K562 (cell line): ENCODE results near the gene RING1. TPM values are rescaled to one million over a fixed set of nuclear protein-coding genes. Genes with fewer than 3 reads are reported as not detected.

Experiments
- ADNP ChIP-seq: fragments of 200-800 bp; sonication (Bioruptor generic); IDR thresholded peaks from 2 replicates; pipeline ENCODE4 v1.6.1; 2016; ENCODE audit warnings: missing genetic modification characterization, missing compliant biosample characterization
- BMI1 ChIP-seq: fragments of 150-350 bp; IDR thresholded peaks from 2 replicates; pipeline ENCODE4 v1.6.1; 2014; ENCODE audit warnings: low read length
- BRCA1 ChIP-seq, 2 experiments: fragments of 450-650 bp in 1 of 2; sonication (generic) in 1 of 2; formaldehyde crosslinking in 1 of 2; IDR thresholded peaks; 2 replicates each; pipeline versions ENCODE4 v1.5.0 to v1.6.1; 2017 to 2020; ENCODE audit warnings: mild to moderate bottlenecking in 1 of 2, missing genetic modification reagents in 1 of 2
- CBFA2T3 ChIP-seq: fragments of 450-650 bp; IDR thresholded peaks from 2 replicates; pipeline ENCODE4 v1.6.1; 2017
- FOSL1 ChIP-seq: fragments of 200-800 bp; sonication (Bioruptor generic); conservative IDR thresholded peaks from 2 replicates; pipeline ENCODE4 v1.6.1; 2016; ENCODE audit warnings: missing genetic modification characterization, missing compliant biosample characterization
- GABPA ChIP-seq: fragments of 200-800 bp; sonication (Bioruptor generic); conservative IDR thresholded peaks from 2 replicates; pipeline ENCODE4 v1.6.1; 2016; ENCODE audit warnings: low read depth, missing genetic modification characterization, missing compliant biosample characterization
- IFI16 ChIP-seq: fragments of 250-450 bp; sonication (Bioruptor Pico); IDR thresholded peaks from 2 replicates; pipeline ENCODE4 v2.1.2; 2022; ENCODE audit warnings: mild to moderate bottlenecking, inconsistent platforms
- MCM3 ChIP-seq: fragments of 450-650 bp; IDR thresholded peaks from 2 replicates; pipeline ENCODE4 v1.6.1; 2016
- NCOA6 ChIP-seq: fragments of 450-650 bp; IDR thresholded peaks from 2 replicates; pipeline ENCODE4 v1.6.1; 2017; ENCODE audit warnings: mild to moderate bottlenecking
- NFIX ChIP-seq: fragments of 250-450 bp; sonication (Bioruptor Pico); IDR thresholded peaks from 2 replicates; pipeline ENCODE4 v1.4.0; 2020; ENCODE audit warnings: low read depth, mild to moderate bottlenecking, moderate library complexity
- NR2F6 ChIP-seq: fragments of 450-650 bp; formaldehyde crosslinking; IDR thresholded peaks from 2 replicates; pipeline ENCODE4 v1.4.0; 2020; ENCODE audit warnings: mild to moderate bottlenecking
- POU5F1 ChIP-seq: fragments of 150-350 bp; IDR thresholded peaks from 2 replicates; pipeline ENCODE4 v1.6.1; 2014; ENCODE audit warnings: borderline replicate concordance, low read length, low read depth, mild to moderate bottlenecking; ENCODE audit not compliant: partially characterized antibody
- RBFOX2 ChIP-seq: fragments of 200-400 bp; formaldehyde crosslinking; IDR thresholded peaks from 2 replicates; pipeline ENCODE4 v1.6.1; 2017; ENCODE audit warnings: low read depth, mild to moderate bottlenecking, low read length, moderate library complexity
- RBM14 ChIP-seq: fragments of 200-400 bp; formaldehyde crosslinking; IDR thresholded peaks from 2 replicates; pipeline ENCODE4 v1.6.1; 2018; ENCODE audit warnings: low read depth, mild to moderate bottlenecking, low read length, moderate library complexity, borderline replicate concordance; ENCODE audit not compliant: insufficient read depth
- RNF2 ChIP-seq: sonication (generic); IDR thresholded peaks from 2 replicates; pipeline ENCODE4 v1.6.1; 2016
- SIN3B ChIP-seq: fragments of 450-650 bp; IDR thresholded peaks from 2 replicates; pipeline ENCODE4 v1.6.1; 2017; ENCODE audit warnings: low read depth, mild to moderate bottlenecking, moderate library complexity
- SLC30A9 ChIP-seq: fragments of 250-450 bp; sonication (Bioruptor Pico); IDR thresholded peaks from 2 replicates; pipeline ENCODE4 v1.8.0; 2022; ENCODE audit warnings: mild to moderate bottlenecking, moderate library complexity
- SMAD2 ChIP-seq: fragments of 150-350 bp; IDR thresholded peaks from 2 replicates; pipeline ENCODE4 v1.6.1; 2014; ENCODE audit warnings: low read depth, mild to moderate bottlenecking, low read length
- TCF15 ChIP-seq: fragments of 250-450 bp; sonication (Bioruptor Pico); IDR thresholded peaks from 2 replicates; pipeline ENCODE4 v1.8.0; 2022; ENCODE audit warnings: moderate library complexity, mild to moderate bottlenecking, inconsistent platforms
- TRIM28 ChIP-seq: fragments of 450-650 bp; IDR thresholded peaks from 2 replicates; pipeline ENCODE4 v1.6.1; 2017
- YY1 ChIP-seq, 3 experiments: IDR thresholded peaks; 2 replicates each; pipeline ENCODE4 v1.6.1; 2011; ENCODE audit warnings: low read length in 2 of 3, mild to moderate bottlenecking in 2 of 3, moderate library complexity in 2 of 3, borderline replicate concordance in 1 of 3, control low read depth in 1 of 3, low read depth in 1 of 3; ENCODE audit not compliant: insufficient read depth in 3 of 3, insufficient replicate concordance in 2 of 3, control insufficient read depth in 1 of 3, insufficient read length in 1 of 3; ENCODE audit errors: extremely low read depth in 1 of 3
- ZBTB1 ChIP-seq: sonication (generic); formaldehyde crosslinking; IDR thresholded peaks from 2 replicates; pipeline ENCODE4 v1.8.1; 2023; ENCODE audit warnings: missing genetic modification reagents, low read depth, mild to moderate bottlenecking, borderline replicate concordance
- ZKSCAN3 ChIP-seq: fragments of 250-450 bp; sonication (Bioruptor Pico); IDR thresholded peaks from 2 replicates; pipeline ENCODE4 v1.4.0; 2020
- ZNF165 ChIP-seq: fragments of 250-450 bp; sonication (Bioruptor Pico); IDR thresholded peaks from 2 replicates; pipeline ENCODE4 v1.4.0; 2020; ENCODE audit warnings: borderline replicate concordance
- ZNF41 ChIP-seq: fragments of 250-450 bp; sonication (Bioruptor Pico); conservative IDR thresholded peaks from 2 replicates; pipeline ENCODE4 v1.4.0; 2020; ENCODE audit warnings: mild to moderate bottlenecking
- ZNF589 ChIP-seq: fragments of 200-800 bp; sonication (Bioruptor generic); IDR thresholded peaks from 2 replicates; pipeline ENCODE4 v1.6.1; 2016; ENCODE audit warnings: low read depth, missing genetic modification characterization, missing compliant biosample characterization
- ZNF778 ChIP-seq: fragments of 450-650 bp; formaldehyde crosslinking; IDR thresholded peaks from 2 replicates; pipeline ENCODE4 v1.4.0; 2020; ENCODE audit warnings: mild to moderate bottlenecking, moderate library complexity
- ZSCAN29 ChIP-seq: fragments of 450-650 bp; IDR thresholded peaks from 2 replicates; pipeline ENCODE4 v1.6.1; 2017
- polyA plus RNA-seq, 8 experiments: library from polyadenylated mRNA; depleted of rRNA in 4 of 8; stranded (reverse) in 5 of 8; unstranded in 3 of 8; fragments of >200 nt; fragmentation: Nextera tagmentation in 2 of 8; fragmentation: Illumina TruSeq in 1 of 8; extraction: Ambion mirVana in 2 of 8; extraction: Trizol in 1 of 8; gene quantifications; 2 replicates each; pipeline versions ENCODE4 v1.2.1 to v1.2.3, GENCODE V29; 2011 to 2014; ENCODE audit warnings: inconsistent platforms in 1 of 8, missing spikeins in 1 of 8
- total RNA-seq, 7 experiments: library from RNA; depleted of rRNA in 6 of 7; stranded (reverse); fragments of >200 nt in 6 of 7; fragmentation: Illumina TruSeq in 2 of 7; extraction: Trizol in 2 of 7; gene quantifications; 2 replicates each; pipeline versions ENCODE4 v1.2.1 to v1.2.3, GENCODE V29; 2011 to 2021; ENCODE audit warnings: low replicate concordance in 1 of 7
- TF ChIP-seq, protein P1 (sequence below): fragments of 450-650 bp; formaldehyde crosslinking; IDR thresholded peaks from 2 replicates; pipeline ENCODE4 v1.4.0; 2022; ENCODE audit warnings: missing genetic modification characterization

Gene RING1
- total and polyA plus RNA-seq, 9 of the 15 experiments (the other 6 are each of a cell fraction or from before 2014, with no cell fraction given): 4.2 to 59.1 (median 36.9) TPM

DNA sequence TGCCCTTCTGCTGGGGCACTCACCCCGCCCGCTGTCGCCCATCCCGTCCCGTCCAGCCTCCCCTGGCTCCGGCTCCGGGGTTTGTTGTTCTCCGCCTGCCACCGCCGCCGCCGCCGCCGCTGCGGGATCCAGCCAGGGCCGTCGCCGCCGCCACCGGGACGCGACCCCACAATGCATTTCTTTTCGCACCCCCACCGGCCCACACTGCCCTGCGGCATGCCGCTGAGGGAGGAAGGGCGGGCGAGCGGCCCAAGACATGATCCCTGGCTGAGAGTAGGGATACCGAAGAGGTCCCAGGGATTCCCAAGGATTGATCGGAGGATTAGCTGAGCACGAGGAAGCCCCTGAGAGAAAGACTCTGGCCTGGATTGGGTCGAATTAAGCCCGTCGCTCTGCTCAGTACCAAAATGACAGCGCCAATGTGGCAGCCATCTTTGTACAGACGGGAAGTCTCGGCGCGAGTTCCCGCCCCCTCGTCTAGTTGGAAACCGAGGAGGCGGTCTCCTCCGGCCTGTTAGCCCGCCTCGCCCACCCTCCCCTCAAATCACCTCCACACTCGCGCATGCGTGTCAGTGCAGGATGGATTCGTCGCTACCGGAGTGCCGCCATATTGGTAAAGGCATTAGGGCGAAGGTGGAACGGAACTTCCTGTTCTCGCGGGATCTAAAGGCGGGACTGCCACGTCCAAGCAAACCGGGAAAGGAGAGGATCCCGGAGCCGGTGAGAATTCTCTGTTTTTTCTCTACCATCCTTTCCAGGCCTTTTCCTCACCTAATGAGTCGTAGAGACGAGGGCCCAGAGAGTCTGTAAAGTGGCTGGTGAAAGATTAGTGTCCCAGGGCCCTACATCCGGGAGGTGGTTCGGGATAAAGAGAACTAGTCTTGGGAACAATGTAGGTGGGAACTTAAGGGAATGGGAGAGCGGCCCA, 7.8 kb upstream of the RING1 start, which contains the start of the genes RXRB and SLC39A7 (continued):
- peak; percentile 77; the same call in 1 of the 2 replicates for TF ChIP-seq ZNF165 (CRISPR knock-in tag)
- TF ChIP-seq NR2F6 (CRISPR knock-in tag): no peak; the same call in 1 of the 2 replicates
- TF ChIP-seq RBFOX2: peak; percentile 97
- TF ChIP-seq NFIX (CRISPR knock-in tag): no peak
- TF ChIP-seq NCOA6: no peak
- TF ChIP-seq, protein P1, sequence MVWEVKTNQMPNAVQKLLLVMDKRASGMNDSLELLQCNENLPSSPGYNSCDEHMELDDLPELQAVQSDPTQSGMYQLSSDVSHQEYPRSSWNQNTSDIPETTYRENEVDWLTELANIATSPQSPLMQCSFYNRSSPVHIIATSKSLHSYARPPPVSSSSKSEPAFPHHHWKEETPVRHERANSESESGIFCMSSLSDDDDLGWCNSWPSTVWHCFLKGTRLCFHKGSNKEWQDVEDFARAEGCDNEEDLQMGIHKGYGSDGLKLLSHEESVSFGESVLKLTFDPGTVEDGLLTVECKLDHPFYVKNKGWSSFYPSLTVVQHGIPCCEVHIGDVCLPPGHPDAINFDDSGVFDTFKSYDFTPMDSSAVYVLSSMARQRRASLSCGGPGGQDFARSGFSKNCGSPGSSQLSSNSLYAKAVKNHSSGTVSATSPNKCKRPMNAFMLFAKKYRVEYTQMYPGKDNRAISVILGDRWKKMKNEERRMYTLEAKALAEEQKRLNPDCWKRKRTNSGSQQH (CRISPR knock-in tag): peak; percentile 94
- peak; percentile 92 for TF ChIP-seq GABPA (tag)
- 0 out of 2 replicates have a peak, but pooled peaks have one; percentile 70 for TF ChIP-seq TCF15 (CRISPR knock-in tag)
- 0 out of 2 replicates have a peak, but pooled peaks have one; percentile 34 for TF ChIP-seq CBFA2T3
- peak; percentile 21; the same call in 1 of the 2 replicates for TF ChIP-seq ZSCAN29
- TF ChIP-seq ZNF589: peak; percentile 86; the same call in 1 of the 2 replicates
- TF ChIP-seq MCM3: no peak
- TF ChIP-seq RNF2: peak; percentile 82
- peak; percentile 91; the same call in 1 of the 2 replicates for TF ChIP-seq ZBTB1 (CRISPR knock-in tag)
- TF ChIP-seq TRIM28: 0 out of 2 replicates have a peak, but pooled peaks have one; percentile 56
- no peak for TF ChIP-seq ZNF41 (CRISPR knock-in tag)
- no peak for TF ChIP-seq BRCA1 (IDR thresholded peaks at IDR 0.05)
- no peak for TF ChIP-seq BRCA1 (CRISPR knock-in tag; IDR thresholded peaks at IDR 0.05)
- TF ChIP-seq IFI16 (CRISPR knock-in tag): peak; percentile 67; the same call in 1 of the 2 replicates
- TF ChIP-seq BMI1: no peak
- TF ChIP-seq FOSL1 (tag): peak; percentile 33
- no peak for TF ChIP-seq SMAD2
- TF ChIP-seq SIN3B: peak; percentile 90
- no peak for TF ChIP-seq ZNF778
- peak; percentile 99 for TF ChIP-seq YY1 (IDR thresholded peaks at IDR 0.05; ENCODE audit: borderline replicate concordance in 1 of 3, control insufficient read depth in 1 of 3, extremely low read depth in 1 of 3, insufficient read depth in 3 of 3, insufficient read length in 1 of 3, insufficient replicate concordance in 2 of 3, low read depth in 1 of 3, low read length in 2 of 3)
- no peak for TF ChIP-seq ADNP
- TF ChIP-seq RBM14: 0 out of 2 replicates have a peak, but pooled peaks have one; percentile 41
- no peak for TF ChIP-seq ZKSCAN3 (CRISPR knock-in tag)
- TF ChIP-seq POU5F1: peak; percentile 62
- TF ChIP-seq SLC30A9 (CRISPR knock-in tag): no peak
